Colon (tissue), 2 donors: ENCODE measurements around the gene CACNG1.
"Not testable (repeated sequence)": the region's sequence is repeated elsewhere in the genome, so short reads cannot be mapped to it uniquely, and the experiment has no call there.

Experiments used
- FAIRE-seq: peaks from 2 replicates; lab custom pipeline; 2012; peaks lifted over from hg19 to GRCh38; lab: Jason Lieb, UNC
- donor health status: control.
- donor health status: control.

CACNG1 gene

DNA sequence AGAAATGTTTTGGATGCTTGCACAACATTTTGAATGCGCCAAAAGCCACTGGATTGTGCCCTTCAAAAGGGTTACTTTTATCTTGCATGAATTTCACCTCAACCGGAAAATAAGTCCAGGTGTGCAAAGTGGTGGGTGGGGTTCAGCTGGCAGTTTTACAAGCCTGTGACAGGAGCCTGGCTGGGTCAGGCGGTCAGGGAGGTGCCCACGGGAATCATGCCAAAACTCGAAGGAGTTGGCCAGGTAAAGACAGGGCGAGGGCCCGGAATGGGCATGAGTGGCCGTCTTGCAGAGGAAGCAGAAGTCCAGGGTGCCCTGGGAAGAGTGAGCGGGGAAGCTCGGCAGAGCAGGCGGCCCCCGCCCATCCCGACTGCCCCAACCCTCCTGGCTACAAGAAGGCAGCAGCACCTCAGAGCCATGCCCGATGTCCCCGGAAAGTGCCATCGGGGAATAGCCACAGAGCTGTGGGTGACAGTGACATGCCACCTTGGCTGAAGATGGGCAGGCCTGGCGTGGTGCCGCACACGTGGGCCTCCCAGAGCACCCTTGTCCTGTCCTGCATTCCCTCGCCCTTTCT, 19.1 kb upstream of the CACNG1 start:
- FAIRE-seq: no peak

DNA sequence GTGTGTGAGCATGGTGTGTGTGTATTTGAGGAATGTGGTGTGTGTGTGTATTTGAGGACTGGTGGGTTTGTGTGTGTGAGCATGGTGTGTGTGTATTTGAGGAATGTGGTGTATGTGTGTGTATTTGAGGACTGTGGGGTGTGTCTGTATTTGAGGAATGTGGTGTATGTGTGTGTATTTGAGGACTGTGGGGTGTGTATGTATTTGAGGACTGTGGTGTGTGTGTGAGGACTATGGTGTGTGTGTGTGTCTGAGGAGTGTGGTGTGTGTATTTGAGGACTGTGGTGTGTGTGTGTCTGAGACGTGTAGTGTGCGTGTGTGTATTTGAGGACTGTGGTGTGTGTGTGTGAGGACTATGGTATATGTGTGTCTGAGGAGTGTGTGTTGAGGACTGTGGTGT, 18.0 kb upstream of the CACNG1 start:
- FAIRE-seq: no peak

DNA sequence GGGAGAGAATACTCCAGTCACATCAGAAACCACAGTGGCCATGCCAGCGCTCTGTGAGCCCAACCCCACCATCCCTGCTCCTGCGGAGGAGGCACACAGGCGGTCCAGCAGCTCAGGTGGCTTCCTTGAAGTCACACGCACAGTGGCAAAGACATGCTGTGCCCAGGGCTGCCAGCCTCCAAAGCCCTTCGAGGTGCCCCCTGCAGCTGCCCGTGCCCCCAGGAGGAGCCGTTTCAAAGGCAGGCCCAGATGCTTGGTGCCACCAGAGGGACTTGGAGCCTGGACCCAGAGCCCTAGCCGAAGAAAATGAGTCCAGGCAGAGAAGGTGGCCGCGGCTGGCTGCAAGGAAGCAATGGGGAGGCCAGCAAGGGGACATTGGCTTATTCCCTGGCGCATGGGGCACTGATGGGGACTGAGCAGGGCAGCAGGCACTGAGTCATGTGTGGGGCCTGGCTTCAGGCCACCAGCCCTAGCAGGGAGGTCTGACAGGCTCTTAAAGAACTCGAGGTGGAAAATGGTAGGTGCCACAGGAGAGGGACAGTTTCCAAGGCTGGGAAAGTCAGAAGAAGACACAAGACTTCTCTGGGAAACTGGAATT, 17.2 kb upstream of the CACNG1 start:
- no peak for FAIRE-seq

DNA sequence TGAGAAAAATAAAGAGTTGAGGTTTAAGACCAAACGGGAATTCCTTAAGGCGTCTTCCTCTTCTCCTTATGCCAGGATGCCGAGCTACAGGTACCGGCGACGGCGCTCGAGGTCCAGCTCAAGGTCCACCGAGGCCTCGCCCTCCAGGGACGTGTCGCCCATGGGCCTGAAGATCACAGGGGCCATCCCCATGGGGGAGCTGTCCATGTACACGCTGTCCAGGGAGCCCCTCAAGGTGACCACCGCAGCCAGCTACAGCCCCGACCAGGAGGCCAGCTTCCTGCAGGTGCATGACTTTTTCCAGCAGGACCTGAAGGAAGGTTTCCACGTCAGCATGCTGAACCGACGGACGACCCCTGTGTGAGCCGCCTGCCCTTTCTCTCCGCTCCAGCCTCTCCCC, 13.7 kb upstream of the CACNG1 start:
- FAIRE-seq: no peak

DNA sequence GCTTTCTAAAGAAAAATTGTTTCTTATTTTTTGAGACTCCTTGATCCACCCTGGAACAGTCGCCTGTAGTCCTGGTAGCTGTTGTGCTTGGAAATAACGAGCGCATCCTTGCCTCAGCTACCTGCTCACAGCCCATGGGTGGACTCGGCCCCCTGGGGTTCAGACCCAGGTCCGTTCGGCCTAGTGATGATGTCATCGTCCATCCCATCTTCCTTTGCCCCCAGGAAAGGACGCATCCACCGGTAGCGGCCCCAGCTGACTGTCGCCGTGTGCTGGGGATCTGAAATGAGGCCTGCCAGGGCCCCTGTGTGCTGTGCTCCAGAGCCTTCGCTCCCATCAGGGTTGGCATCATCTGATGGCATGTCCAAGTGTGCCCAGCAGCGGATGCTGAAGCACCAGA, 12.0 kb upstream of the CACNG1 start:
- no peak for FAIRE-seq

DNA sequence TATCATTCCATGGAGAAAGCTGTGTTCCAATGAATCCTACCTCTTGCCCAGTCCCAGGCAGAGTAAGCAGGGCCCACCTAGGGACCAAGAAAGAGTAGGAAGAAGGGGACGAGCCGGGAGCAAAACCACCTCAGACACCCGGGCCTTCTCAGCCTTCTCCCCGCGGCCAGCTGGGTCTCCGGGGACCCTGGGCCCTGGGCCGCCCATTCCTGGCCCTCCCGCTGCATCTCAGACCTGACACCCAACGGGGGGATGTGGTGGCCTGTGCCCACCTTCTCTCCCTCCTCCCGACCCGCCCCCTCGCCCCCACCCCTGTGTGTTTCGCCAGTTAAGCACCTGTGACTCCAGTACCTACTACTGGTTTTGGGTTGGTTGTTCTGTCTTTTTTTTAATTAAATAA, 11.4 kb upstream of the CACNG1 start:
- no peak for FAIRE-seq

DNA sequence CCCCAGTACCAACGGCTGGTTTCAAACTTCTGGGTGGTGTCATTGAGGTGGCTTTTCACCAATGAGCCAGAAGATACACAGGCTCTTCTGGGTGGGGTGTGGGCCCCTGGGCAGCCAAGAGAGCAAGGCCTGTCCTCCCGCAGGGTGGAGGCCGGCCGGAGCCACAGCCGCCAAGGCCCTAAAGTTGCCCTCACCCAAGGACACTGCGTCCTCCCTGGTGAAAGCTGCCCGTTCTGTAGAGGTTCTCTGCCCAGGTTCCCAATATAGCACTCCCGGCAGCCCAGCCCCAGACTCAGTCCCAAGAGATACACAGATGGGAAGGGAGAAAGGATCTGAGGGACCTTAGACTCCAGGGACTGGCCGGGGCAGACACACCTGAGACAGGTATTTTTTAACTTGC, 10.7 kb upstream of the CACNG1 start:
- FAIRE-seq: no peak

DNA sequence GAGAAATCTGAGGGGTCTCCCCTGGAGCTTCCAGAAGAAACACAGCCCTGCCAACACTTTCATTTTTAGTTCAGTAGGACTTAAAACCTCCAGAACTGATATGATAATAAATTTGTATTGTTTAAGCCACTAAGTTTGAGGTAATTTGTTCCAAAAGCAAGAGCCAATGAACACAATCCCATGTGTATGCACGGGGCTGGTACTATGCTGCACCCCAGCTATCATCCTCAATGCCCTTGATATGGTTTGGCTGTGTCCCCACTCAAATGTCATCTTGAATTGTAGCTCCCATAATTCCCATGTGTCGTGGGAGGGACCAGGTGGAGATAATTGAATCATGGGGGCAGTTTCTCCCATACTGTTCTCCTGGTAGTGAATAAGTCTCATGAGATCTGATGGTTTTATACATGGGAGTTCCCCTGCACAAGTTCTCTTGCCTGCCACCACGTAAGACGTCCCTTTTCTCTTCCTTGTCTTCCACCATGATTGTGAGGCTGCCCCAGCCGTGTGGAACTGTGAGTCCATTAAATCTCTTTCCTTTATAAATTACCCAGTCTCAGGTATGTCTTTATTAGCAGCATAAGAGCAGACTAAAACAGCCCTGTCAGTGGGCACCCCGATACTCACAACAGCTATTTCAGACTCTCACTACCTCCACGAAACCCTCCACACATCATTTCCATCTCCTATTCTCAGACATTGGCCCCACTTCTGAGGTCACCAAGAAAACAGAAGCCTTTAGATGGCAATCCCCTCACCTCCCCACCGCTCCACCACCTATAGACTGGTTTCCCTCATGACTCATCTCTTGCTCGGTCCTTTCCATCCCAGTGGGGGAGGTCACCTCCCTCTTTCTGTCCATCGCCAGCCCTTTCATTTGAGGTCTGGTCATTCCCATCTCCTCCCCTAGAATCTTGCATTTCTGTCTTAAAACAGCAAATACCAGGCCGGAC, 8.9 kb upstream of the CACNG1 start:
- no peak for FAIRE-seq

DNA sequence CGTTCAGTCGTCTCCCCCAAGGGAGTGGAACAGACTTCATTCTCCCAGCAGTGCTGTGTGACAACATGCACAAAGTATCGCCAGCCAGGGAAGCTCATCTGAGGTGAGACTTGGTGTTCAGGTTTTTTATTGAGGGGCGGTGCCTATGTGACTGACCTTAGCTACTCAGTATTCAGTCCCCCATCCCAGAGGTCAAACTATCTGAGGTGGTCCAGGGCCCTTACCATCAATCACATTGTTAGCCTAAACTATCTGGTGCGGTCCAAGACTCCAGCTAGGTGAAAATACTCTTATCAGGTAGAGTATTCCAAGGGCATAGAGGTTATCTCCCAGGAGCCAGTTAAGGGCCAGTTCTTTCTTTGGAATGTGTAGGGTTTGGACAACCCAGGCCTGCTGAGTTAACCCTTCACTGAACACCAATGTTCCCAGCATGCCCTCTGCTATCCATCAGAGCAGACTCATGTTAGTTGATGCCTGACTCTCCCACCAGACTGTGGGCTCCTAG, 5.4 kb upstream of the CACNG1 start:
- FAIRE-seq: no peak

DNA sequence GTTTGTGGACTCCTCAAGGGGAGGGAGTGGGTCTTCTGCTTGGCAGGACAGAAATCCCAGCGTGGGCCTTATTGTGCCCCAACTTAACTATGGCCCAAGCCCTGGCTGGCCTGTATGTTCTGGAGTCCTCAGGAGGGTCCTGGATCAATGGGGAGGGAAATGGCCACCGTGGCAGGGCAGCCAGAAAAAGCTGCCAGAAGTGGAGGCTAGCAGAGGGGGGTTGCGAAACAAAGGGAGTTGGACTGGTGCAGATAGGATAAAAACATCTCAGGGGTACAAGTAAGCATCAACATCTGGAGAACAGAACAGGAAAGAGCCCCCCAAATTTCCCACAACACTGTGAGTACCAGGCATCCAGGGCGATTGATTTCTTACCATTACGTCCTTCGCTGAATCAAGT, 3.7 kb upstream of the CACNG1 start:
- no peak for FAIRE-seq

DNA sequence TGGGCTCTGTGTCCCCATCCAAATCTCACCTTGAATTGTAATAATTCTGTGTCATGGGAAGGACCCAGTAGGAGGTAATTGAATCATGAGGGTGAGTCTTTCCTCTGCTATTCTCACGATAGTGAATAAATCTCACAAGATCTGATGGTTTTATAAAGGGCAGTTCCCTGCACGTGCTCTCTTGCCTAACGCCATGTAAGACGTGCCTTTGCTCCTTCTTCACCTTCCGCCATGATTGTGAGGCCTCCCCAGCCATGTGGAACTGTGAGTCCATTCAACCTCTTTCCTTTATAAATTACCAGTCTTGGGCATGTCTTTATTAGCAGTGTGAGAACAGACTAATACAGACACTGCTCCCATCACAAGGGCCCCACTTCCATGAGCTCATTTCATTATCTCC, 3.2 kb upstream of the CACNG1 start:
- FAIRE-seq: not testable (repeated sequence)

DNA sequence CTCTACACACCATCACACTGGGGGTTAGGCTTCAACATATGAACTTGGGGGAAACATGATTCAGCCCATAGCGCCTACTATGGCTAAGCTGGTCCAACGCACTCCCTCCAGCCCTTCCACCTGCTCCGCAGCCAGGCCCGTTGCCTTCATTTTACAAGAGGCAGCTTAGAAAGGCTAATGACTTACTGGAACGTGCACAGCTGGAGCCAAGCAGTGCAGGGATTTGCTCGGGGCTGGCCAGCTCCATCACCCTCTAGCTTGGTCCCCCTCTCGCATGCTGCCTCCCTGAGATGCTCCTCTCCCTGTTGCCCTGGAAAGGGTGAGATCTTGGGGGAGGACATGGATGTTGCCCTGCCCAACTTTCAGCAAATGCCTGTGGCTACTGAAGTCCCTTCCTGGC, 2.8 kb upstream of the CACNG1 start:
- FAIRE-seq: no peak

DNA sequence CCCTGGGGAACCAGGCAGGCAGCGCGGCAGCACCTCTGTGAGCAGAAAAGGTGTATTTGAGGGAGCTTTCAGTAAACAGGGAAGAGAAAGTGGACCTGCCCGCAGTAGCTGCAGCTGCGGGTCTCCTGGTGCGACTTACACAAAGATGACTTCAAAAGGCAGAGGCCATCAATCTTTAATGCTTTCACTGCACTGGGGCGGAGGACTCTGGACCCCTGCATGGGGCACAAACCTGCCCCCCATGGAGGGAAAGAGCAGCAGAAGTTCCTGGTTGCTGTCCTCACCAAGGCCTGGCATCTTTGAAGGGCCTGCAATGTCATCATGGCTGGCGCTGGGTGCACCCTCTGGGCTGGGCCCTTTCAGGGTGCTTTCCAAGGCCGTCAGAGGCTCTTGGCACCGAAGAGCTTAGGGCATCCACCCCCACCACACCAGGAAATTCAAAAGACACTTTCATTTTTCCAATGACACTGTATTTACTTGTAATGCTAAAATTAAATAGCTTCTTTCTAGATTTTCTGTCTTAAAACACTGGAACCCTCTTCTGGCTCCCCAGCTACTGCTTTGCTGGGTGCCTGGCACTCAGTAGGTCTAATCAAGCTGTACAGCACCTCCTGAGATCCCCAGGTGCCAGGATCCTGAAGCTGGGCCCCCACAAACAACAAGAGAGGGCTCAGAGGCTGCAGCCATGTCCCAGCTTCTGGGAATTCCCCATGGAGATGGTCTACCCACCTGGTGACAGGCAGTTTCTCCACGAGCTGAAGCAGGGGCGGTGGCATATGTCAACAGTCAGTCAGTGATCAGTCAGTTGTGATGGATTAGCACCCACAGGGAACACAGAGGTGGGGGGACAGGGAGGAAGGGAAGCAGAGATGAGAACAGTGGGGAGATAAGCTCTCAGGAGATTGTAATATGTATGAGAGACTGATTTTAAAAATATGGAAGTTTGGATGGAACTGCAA, 2.1 kb upstream of the CACNG1 start:
- no peak for FAIRE-seq

DNA sequence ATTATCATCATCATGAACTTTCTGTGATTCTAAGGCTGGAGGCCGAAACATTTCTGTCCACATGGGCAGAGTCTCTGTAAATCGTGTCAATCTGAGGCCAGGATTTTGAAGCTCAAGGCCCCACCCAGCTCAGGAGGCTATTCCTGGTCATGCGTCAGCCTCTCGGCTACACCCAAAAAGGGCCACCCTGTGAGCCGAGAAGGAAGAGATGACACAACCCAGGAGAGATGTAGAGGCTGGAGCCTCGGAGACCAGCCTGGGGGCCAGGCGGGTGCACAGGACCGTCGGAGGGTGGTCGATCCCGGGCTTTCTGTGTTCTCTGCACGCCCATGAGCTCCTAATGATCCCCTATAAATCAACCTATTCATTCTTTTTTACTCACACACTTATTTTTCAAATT, 1.1 kb upstream of the CACNG1 start:
- no peak for FAIRE-seq

DNA sequence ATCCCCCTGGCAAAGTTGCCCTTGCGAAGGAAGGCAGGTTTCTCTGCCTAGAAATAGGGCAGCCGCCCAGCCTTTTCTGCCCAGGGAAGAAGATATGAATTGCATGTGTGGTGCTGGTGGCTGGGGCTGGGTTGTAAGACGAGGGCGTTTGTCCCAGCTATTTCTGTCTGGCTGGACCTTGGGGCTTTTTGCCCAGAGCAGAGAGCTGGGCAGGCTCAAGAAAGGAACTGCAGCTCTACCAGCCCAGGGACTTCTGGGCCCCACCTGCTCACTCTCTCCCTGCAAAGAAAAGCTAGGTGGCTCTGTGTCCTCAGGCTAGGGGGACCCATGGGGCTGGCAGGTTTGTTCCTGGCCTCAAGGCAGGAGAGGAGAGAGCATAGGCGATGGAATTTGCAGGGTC, 586 bp downstream of the CACNG1 start:
- no peak for FAIRE-seq

DNA sequence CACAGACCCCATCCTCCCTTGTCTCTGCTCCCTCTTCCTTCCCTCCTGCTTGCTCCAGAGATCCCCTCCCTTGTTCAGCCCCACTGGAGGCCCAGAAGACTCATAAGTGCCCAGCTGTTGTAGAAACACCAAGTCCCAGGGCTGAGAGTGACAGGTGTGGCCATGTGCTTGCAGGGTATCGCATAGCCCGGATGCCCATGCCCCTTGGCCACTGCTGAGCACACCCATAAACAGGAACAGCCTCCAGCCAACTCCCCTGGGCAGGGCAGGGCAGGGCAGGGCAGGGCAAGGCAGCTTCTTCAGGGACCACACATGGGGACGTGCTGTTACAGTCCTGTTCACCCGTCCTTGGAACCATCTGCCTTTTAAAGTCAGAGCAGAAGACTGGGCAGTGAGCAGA, 2.0 kb downstream of the CACNG1 start:
- FAIRE-seq: no peak

DNA sequence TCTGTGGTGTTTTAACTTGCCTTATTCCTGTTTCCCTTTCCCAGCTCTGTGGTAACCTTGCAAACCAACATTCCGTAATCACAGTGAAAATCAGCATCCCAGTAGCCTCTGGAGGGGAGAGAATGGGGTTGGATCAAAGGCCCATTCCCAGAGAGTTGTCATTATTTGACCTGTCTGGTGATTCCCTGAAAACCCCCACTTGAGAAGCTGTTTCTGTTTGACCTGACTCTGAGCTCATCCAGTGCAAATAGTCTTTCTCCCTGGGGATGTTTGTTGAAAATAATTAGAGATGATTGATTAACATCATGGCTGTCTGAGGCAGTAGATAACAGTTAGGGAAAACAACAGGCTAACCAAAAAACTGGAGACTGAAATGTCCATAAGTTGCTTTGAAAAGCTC, 3.0 kb downstream of the CACNG1 start:
- no peak for FAIRE-seq

DNA sequence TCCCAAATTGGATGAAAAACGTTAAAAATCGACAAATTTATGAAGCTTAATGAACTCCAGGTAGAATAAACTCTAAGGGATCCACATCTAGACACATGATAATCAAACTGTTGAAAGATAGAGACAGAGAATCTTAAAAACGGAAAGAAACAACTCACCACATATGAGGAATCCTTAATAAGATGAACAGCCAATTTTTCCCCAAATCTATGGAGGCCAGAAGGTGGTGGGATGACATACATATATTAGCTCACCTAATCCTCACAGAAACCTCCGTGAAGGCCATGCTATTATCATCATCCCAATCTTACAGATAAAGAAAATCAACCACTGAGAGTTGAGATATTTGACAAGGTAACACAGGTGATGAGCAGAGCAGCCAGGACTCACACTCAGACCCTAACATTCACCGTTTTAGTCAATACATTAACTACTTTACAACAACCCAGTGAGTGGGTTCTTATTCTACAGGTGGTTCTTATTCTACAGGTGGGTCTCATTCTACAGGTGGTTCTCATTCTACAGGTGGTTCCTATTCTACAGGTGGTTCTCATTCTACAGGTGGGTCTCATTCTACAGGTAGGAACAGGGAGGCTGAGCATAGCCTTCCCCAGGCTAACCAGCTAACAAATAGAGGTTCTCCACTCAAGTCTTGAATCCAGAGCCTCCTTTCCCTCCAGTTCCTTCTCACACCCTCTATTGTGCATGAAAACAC, 4.8 kb downstream of the CACNG1 start:
- no peak for FAIRE-seq

DNA sequence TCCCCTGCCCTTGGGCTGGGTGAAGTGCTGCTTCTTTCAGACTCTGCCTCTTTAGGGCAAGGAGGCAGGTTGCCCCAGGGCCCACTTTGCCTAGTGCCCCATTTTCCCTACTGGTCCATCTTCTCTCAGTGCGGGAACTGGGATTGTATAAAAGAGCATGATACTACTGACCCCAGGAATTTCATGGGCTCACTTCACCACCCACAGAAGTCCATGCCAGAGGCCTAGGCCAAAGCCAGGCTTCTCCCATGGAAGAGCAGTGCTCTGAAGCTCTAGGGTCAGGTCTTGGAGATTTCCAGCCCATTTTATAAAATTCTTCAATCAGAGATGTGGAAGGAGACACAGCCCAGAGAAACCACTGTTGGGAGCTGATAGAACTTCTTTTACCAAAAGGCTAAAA, 5.7 kb downstream of the CACNG1 start:
- FAIRE-seq: no peak

DNA sequence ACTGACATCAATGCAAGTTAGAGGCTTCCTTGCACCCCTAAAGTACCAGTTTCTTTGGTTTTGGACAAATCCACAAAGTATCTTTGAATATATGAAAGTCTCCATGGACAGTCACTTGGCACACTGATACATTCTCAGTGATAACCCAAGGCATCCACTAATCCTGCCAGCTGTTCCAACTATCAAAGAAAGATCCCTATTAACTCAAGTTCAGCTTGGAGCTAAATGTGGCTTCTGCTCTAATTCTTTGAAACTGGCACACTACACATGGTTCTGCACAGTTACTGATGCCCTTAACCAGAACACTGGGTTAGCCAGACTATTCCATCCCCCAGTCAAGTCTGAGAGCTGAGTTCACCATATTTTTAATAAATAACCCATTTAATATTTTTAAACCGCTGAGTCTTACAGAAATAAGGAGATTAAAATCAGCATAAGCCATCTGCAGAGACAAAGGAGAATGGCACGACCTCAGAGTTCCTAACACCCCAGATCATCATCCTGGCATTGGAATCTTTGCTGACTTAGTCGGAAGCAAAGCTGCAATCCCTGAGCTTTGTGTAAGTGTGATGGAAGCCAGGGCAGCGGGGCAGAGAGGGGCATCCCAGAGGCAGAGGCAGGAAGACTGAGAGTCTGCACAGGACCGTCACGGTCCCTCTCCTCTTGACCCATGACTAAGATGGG, 6.3 kb downstream of the CACNG1 start:
- FAIRE-seq: no peak

DNA sequence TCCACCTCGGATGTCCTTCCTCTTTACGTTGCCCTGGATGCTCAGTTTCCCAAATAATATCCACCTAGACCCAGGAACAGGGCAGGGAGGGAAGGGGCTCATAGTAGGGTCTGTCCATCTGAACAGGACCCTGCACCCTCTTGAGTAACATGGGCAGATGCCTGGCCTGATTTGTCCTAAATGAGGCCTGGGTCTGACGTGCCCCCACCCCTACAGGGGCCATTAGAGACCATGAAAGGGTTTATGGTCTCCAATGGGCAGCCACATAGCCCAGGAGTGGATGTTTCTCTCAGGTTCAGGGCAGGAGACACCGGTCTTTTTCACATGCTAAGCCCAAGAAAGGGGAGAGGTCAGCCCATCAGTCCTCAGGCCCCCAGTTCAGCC, 6.8 kb downstream of the CACNG1 start:
- FAIRE-seq: no peak
